HepG2 (cell line): Measurements from ENCODE around the gene STUM. TPM values are rescaled to one million over a fixed set of nuclear protein-coding genes. Genes with fewer than 3 reads are reported as not detected.

Experiments
- ATAC-seq: fragments of 200-7000 bp; cut with Tn5 transposase; 3 replicates; pipeline ENCODE4 v1.9.1; 2020; ENCODE audit warnings: mild to moderate bottlenecking, moderate library complexity
- BruUV-seq: library from RNA; stranded (reverse); fragments of 400-500 nt; replicated peaks from 2 replicates; lab custom pipeline; 2021; lab: Mats Ljungman, UMichigan
- CTCF ChIA-PET: fragments of 300-600 bp; formaldehyde crosslinking; extraction: SDS; loops from one replicate; lab custom pipeline; 2021; ENCODE audit warnings: low total read pairs, inconsistent platforms, low intra/inter-chr PET ratio; lab: Yijun Ruan, JAX
- POLR2A ChIA-PET: fragments of 350-600 bp; sonication (Branson Sonifier 250); formaldehyde crosslinking; loops from one replicate; lab custom pipeline; 2020; ENCODE audit warnings: antibody characterized with exemption, inconsistent platforms; lab: Yijun Ruan, JAX
- DNase-seq: peaks from one replicate; pipeline ENCODE4 v3.0.0-alpha.2; 2015; ENCODE audit warnings: low spot score
- FAIRE-seq: peaks from 3 replicates; lab custom pipeline; 2011; peaks lifted over from hg19 to GRCh38; lab: Jason Lieb, UNC
- H2AFZ ChIP-seq: one replicate; pipeline ENCODE4 v1.6.1; 2011; ENCODE audit warnings: low read length, inconsistent platforms
- H3K27ac ChIP-seq: fragments of 300-600 bp; 3 replicates; pipeline ENCODE4 v1.8.0; 2011; ENCODE audit warnings: mixed run types, mild to moderate bottlenecking, mixed read lengths, low read length, inconsistent platforms; ENCODE audit not compliant: insufficient read depth; ENCODE audit errors: extremely low read length
- H3K27me3 ChIP-seq, 2 experiments: fragments of 200-600 bp in 1 of 2; 2 replicates in 1 of 2; 3 replicates in 1 of 2; pipeline versions ENCODE4 v1.6.0 to v1.8.0; 2011; ENCODE audit warnings: low read length in 2 of 2, mild to moderate bottlenecking in 2 of 2, moderate library complexity in 2 of 2, inconsistent platforms in 1 of 2; ENCODE audit not compliant: insufficient read depth in 2 of 2, control insufficient read depth in 1 of 2
- H3K36me3 ChIP-seq, 2 experiments: fragments of 200-600 bp in 1 of 2; replicated peaks in 1 of 2; 2 replicates in 1 of 2; 3 replicates in 1 of 2; pipeline versions ENCODE4 v1.5.1 to v1.8.0; 2011; ENCODE audit warnings: low read length in 2 of 2, inconsistent platforms in 1 of 2; ENCODE audit not compliant: insufficient read depth in 2 of 2, control insufficient read depth in 1 of 2
- H3K4me1 ChIP-seq: 2 replicates; pipeline ENCODE4 v1.5.1; 2012; ENCODE audit warnings: low read length, inconsistent platforms; ENCODE audit not compliant: insufficient read depth
- H3K4me2 ChIP-seq: 2 replicates; pipeline ENCODE4 v1.6.0; 2011; ENCODE audit warnings: low read depth, low read length, inconsistent platforms
- H3K4me3 ChIP-seq, 3 experiments: fragments of 200-600 bp in 1 of 3; sonication (generic), shearing (Covaris generic) in 1 of 3; replicated peaks in 1 of 3; 2 replicates each; pipeline ENCODE4 v1.5.1; 2011 to 2016; ENCODE audit warnings: low read length in 3 of 3, inconsistent platforms in 2 of 3, low read depth in 2 of 3, mild to moderate bottlenecking in 2 of 3, control low read depth in 1 of 3, mixed read lengths in 1 of 3; ENCODE audit not compliant: insufficient read depth in 1 of 3
- H3K79me2 ChIP-seq: one replicate; pipeline ENCODE4 v1.6.1; 2011; ENCODE audit warnings: low read length, inconsistent platforms; ENCODE audit not compliant: insufficient read depth
- H3K9ac ChIP-seq: 2 replicates; pipeline ENCODE4 v1.6.0; 2011; ENCODE audit warnings: mild to moderate bottlenecking, low read depth, low read length, inconsistent platforms; ENCODE audit not compliant: insufficient read depth
- H3K9me3 ChIP-seq: 2 replicates; pipeline ENCODE4 v1.5.1; 2012; ENCODE audit warnings: mild to moderate bottlenecking, low read length
- H4K20me1 ChIP-seq: 2 replicates; pipeline ENCODE4 v1.6.0; 2011; ENCODE audit warnings: inconsistent platforms, mild to moderate bottlenecking, low read length, moderate library complexity; ENCODE audit not compliant: insufficient read depth
- CCAR2 ChIP-seq: fragments of 200-400 bp; formaldehyde crosslinking; optimal IDR thresholded peaks from 2 replicates; pipeline ENCODE3; 2018; ENCODE audit warnings: low read depth, mild to moderate bottlenecking, low read length, moderate library complexity
- NCOA2 ChIP-seq: sonication (generic); formaldehyde crosslinking; IDR thresholded peaks from 2 replicates; pipeline ENCODE4 v1.8.0; 2022; ENCODE audit warnings: inconsistent platforms
- NFATC3 ChIP-seq: sonication (generic); formaldehyde crosslinking; IDR thresholded peaks from 2 replicates; pipeline ENCODE4 v1.5.1; 2020; ENCODE audit warnings: mild to moderate bottlenecking, missing genetic modification reagents
- NFE2L2 ChIP-seq: fragments of 150-350 bp; IDR thresholded peaks from 2 replicates; pipeline ENCODE4 v1.6.1; 2014; ENCODE audit warnings: low read length
- SRF ChIP-seq: IDR thresholded peaks from 2 replicates; pipeline ENCODE4 v1.6.1; 2011; ENCODE audit warnings: mild to moderate bottlenecking, low read depth, low read length, moderate library complexity
- ZNF235 ChIP-seq: sonication (generic); formaldehyde crosslinking; IDR thresholded peaks from 2 replicates; pipeline ENCODE4 v1.8.1; 2023; ENCODE audit warnings: mild to moderate bottlenecking, missing genetic modification reagents, borderline replicate concordance
- ZNF496 ChIP-seq: sonication (generic); formaldehyde crosslinking; IDR thresholded peaks from 2 replicates; pipeline ENCODE4 v1.8.1; 2023; ENCODE audit warnings: mild to moderate bottlenecking, moderate library complexity, missing genetic modification reagents; ENCODE audit not compliant: insufficient replicate concordance
- ZNF558 ChIP-seq: sonication (generic); formaldehyde crosslinking; IDR thresholded peaks from 2 replicates; pipeline ENCODE4 v1.9.0; 2022; ENCODE audit warnings: mild to moderate bottlenecking, missing genetic modification reagents, borderline replicate concordance
- WGBS: methylation state at CpG from one replicate; pipeline ENCODE4 v1.1.6; 2017; ENCODE audit warnings: low lambda C conversion rate; 5-methylcytosine and 5-hydroxymethylcytosine counted together
- in situ Hi-C: cut with HindIII; loops from 2 replicates; pipeline ENCODE4 v1.10.0; 2017; ENCODE audit warnings: low pct_unique_long_range_greater_than_20kb; ENCODE audit not compliant: extremely low pct_ligation_motif_present
- intact Hi-C: fragments of 100-400 bp; cut with micrococcal nuclease; formaldehyde crosslinking; loops from one replicate; pipeline ENCODE4 v1.10.0; 2022; ENCODE audit not compliant: unreplicated experiment
- polyA plus RNA-seq, 8 experiments: library from polyadenylated mRNA; depleted of rRNA in 3 of 8; stranded (reverse) in 7 of 8; unstranded in 1 of 8; fragments of >200 nt; fragmentation: Illumina TruSeq in 4 of 8; extraction: Trizol in 4 of 8; gene quantifications; 2 replicates each; pipeline versions ENCODE4 v1.2.1 to v1.2.3, GENCODE V29; 2011 to 2016; ENCODE audit warnings: low read depth in 4 of 8, missing spikeins in 1 of 8, mixed read lengths in 1 of 8; ENCODE audit not compliant: insufficient read depth in 1 of 8
- total RNA-seq, 5 experiments: library from RNA; depleted of rRNA; stranded (reverse); fragments of >200 nt; fragmentation: Illumina TruSeq; extraction: Trizol; gene quantifications; 2 replicates each; pipeline ENCODE4 v1.2.3, GENCODE V29; 2016; ENCODE audit warnings: low read depth in 1 of 5
- TF ChIP-seq, protein P1 (sequence below): sonication (generic); formaldehyde crosslinking; IDR thresholded peaks from 2 replicates; pipeline ENCODE4 v1.4.0; 2020; ENCODE audit warnings: mild to moderate bottlenecking, missing genetic modification reagents
- TF ChIP-seq, protein P2 (sequence below): sonication (generic); formaldehyde crosslinking; conservative IDR thresholded peaks from 2 replicates; pipeline ENCODE4 v1.8.0; 2022; ENCODE audit warnings: low read depth, missing genetic modification reagents
- TF ChIP-seq, protein P3 (sequence below): sonication (generic); formaldehyde crosslinking; IDR thresholded peaks from 2 replicates; pipeline ENCODE4 v1.8.0; 2022; ENCODE audit warnings: mild to moderate bottlenecking, missing genetic modification reagents

The STUM gene
- total and polyA plus RNA-seq, 2 of the 13 experiments (the other 11 are each of a cell fraction or from before 2014, with no cell fraction given), result not detected

DNA sequence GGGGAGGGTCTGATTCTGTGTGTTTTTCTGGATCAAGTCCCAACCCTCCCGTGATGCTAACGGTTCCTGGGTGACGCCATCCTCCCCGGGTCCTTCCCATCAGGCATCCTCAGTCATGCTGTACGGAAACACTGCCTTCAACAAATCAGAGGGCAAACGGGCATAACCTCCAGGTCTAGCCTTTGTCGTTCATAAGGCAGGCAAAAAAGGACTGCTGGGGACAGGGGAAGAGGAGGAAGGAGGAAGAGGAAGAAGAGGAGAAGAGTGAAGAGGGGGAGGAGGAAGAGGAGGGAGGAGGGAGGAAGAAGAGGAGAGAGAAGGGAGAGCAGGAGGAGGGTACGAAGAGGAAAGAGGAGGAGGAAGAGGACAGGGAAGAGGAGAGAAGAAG is 106.1 kb downstream of the STUM start:
- no peaks in the 10 kb centered on the region for H3K79me2 ChIP-seq
- ChIA-PET CTCF (no interaction called here), POLR2A (no interaction called here)
- peaks cover 10 to 55% of the 10 kb centered on the region in 2 experiments; a peak in 4 of 5 replicates for H3K27me3 ChIP-seq
- no peak overlapping the region for H3K4me2 ChIP-seq
- no peak overlapping the region for H3K4me3 ChIP-seq
- no peaks in the 10 kb centered on the region for H3K36me3 ChIP-seq
- H4K20me1 ChIP-seq, result no peaks in the 10 kb centered on the region
- WGBS, result 19% methylated on average over 8 of the region's 8 CpGs
- intact Hi-C loops, result no loop called here
- in situ Hi-C loops, result no loop called here
- no peak overlapping the region for H2AFZ ChIP-seq
- no TSS peak for BruUV-seq
- FAIRE-seq (no peak), ATAC-seq (no peak)
- no peak overlapping the region for H3K9ac ChIP-seq
- H3K9me3 ChIP-seq, result no peaks in the 10 kb centered on the region
- no peak overlapping the region for H3K27ac ChIP-seq
- no peaks in the 10 kb centered on the region for H3K4me1 ChIP-seq
- TF ChIP-seq CCAR2 (no peak), ZNF496 (CRISPR knock-in tag) (no peak), NCOA2 (CRISPR knock-in tag) (no peak), NFATC3 (no peak)
- TF ChIP-seq, protein P1, sequence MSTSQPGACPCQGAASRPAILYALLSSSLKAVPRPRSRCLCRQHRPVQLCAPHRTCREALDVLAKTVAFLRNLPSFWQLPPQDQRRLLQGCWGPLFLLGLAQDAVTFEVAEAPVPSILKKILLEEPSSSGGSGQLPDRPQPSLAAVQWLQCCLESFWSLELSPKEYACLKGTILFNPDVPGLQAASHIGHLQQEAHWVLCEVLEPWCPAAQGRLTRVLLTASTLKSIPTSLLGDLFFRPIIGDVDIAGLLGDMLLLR (CRISPR knock-in tag), result no peak
- TF ChIP-seq, all 625 proteins: peak for 0
- DNase-seq, result no peak

DNA sequence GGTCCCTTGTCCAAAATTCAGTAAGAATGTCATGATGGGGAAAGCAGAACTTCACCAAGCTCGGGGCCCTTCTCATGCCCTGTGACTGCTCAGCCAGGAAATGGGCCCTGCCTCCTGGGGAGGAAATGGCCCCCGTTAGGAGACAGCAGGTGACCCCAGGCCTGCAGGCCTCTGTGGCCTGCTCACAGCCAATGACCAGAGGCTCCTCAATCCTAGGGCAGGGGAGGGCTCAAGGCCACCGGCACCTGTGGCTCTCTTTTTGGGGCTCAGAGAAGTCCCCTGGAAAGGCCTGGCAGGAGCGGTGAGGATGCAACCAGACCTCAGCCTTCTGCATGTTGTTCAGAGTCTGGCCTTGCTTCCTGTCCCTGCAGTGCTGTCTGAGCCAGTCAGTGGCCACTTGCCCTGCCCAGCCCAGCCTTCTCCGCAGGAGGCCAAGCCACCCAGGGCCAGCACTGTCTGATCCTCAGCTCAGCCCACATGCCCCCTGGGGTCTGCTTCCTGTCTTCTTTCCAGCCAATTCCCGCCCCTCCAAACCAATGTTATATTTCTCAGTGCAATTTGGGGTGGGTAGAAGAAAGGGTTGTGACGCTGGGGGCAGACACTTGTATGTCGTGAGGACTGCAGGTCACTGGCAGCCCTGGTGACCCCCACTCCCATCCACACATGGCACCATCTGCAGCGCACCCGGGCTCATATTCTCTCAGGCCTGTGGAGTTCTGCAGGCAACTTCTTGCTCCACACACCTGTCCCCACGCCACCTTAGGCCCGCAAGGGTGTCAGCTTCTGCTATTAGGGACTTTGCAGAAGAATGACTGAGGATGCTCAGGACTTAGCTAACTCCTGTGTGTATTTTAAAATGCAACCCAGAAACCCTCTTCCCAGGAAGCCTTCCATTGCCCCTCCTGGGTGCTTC is 106.9 kb downstream of the STUM start:
- Histone ChIP-seq H4K20me1 (no peaks in the 10 kb centered on the region), H3K4me3 (no peak overlapping the region), H3K79me2 (no peaks in the 10 kb centered on the region), H3K9me3 (no peaks in the 10 kb centered on the region), H3K4me1 (no peaks in the 10 kb centered on the region), H3K27ac (no peak overlapping the region), H3K4me2 (no peak overlapping the region), H3K36me3 (no peaks in the 10 kb centered on the region), H3K9ac (no peak overlapping the region), H3K27me3 (peaks cover 10 to 63% of the 10 kb centered on the region in 2 experiments; a peak in 4 of 5 replicates), H2AFZ (no peak overlapping the region)
- ATAC-seq, result no peak
- BruUV-seq, result no TSS peak
- FAIRE-seq, result no peak
- no peak for DNase-seq
- intact Hi-C loops (no loop called here), in situ Hi-C loops (no loop called here)
- CTCF ChIA-PET, result no interaction called here
- WGBS, result 25% methylated on average over 4 of the region's 12 CpGs
- POLR2A ChIA-PET, result no interaction called here
- TF ChIP-seq ZNF235 (CRISPR knock-in tag), result no peak
- no peak for TF ChIP-seq NFE2L2
- TF ChIP-seq SRF, result no peak
- no peak for TF ChIP-seq ZNF558 (CRISPR knock-in tag)
- TF ChIP-seq, protein P2, sequence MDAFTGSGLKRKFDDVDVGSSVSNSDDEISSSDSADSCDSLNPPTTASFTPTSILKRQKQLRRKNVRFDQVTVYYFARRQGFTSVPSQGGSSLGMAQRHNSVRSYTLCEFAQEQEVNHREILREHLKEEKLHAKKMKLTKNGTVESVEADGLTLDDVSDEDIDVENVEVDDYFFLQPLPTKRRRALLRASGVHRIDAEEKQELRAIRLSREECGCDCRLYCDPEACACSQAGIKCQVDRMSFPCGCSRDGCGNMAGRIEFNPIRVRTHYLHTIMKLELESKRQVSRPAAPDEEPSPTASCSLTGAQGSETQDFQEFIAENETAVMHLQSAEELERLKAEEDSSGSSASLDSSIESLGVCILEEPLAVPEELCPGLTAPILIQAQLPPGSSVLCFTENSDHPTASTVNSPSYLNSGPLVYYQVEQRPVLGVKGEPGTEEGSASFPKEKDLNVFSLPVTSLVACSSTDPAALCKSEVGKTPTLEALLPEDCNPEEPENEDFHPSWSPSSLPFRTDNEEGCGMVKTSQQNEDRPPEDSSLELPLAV (CRISPR knock-in tag), result no peak
- TF ChIP-seq, protein P3, sequence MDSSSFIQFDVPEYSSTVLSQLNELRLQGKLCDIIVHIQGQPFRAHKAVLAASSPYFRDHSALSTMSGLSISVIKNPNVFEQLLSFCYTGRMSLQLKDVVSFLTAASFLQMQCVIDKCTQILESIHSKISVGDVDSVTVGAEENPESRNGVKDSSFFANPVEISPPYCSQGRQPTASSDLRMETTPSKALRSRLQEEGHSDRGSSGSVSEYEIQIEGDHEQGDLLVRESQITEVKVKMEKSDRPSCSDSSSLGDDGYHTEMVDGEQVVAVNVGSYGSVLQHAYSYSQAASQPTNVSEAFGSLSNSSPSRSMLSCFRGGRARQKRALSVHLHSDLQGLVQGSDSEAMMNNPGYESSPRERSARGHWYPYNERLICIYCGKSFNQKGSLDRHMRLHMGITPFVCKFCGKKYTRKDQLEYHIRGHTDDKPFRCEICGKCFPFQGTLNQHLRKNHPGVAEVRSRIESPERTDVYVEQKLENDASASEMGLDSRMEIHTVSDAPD (CRISPR knock-in tag), result no peak
